GM12892 (cell line): ENCODE data around the gene TRPM3.
A peak's percentile ranks its signal among the peaks of the same experiment; 100 is the strongest.

ENCODE experiments used
- DNase-seq: peaks from one replicate; pipeline ENCODE4 v3.0.0; 2011; ENCODE audit not compliant: insufficient read length
- FAIRE-seq: peaks from 2 replicates; lab custom pipeline; 2011; peaks lifted over from hg19 to GRCh38; lab: Jason Lieb, UNC
- POLR2A ChIP-seq: IDR thresholded peaks from 2 replicates; pipeline ENCODE4 v1.6.1; 2011; ENCODE audit warnings: low read depth, low read length, control low read depth
- POLR2AphosphoS5 ChIP-seq: IDR thresholded peaks from 2 replicates; pipeline ENCODE4 v1.6.1; 2011; ENCODE audit warnings: low read depth, low read length, control low read depth
- TAF1 ChIP-seq: IDR thresholded peaks from 2 replicates; pipeline ENCODE4 v1.6.1; 2011; ENCODE audit warnings: low read depth, mild to moderate bottlenecking, control low read depth, low read length, borderline replicate concordance

The TRPM3 gene

DNA sequence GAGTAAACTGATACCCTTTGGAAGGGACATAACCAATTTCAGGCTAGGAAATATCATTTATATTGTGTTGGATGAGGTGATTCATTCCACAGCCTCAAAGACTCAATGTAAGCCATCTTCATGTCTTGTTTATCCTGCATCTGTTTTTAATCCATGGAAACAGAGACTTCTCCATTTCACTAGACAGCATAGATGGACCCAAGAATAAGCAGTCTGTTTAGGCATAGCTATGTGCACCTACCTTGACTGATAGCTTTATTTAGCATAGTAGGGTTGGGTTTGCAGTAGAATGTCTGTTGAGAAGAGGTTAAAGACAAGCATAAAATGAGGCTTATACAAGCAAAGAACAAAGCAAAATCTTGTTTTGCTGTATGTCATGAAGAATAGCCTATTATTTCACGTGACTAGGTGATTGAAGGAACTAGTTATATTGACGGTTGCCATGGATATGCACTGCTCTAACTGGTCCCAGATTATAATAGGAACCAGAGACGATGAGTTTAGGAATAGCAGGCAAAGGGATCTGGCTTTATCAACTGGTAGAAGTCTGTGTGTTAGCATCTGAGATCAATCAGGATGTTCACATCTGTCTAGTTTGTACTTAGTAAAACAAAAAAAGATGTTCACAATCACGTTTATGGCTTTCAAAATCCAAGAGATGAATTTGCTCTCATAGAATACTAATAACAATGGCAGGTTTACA lies 552.2 kb downstream of the TRPM3 start:
- DNase-seq (no peak), FAIRE-seq (no peak)
- TF ChIP-seq POLR2A (no peak), TAF1 (no peak), POLR2AphosphoS5 (no peak)

DNA sequence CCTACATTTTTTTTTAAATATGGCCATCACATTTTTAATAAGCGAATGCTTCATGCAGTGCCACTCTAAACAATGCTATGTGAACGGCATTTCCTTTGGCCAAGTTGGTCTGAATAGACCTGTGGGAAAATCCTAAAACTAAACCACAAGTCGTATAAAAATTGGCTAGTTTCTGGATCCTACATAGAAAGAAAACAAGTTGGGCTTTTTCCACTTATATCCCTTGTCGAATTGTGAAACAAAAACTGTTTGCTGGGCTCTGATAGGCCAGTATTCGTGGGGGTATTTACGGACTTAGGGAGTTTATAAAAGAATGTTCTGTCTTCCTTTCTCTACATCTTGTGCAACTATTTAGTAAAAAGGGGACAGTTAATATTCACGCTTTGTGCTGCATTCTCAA lies 553.9 kb downstream of the TRPM3 start:
- no peak for FAIRE-seq
- no peak for DNase-seq
- no peak for TF ChIP-seq POLR2A
- no peak for TF ChIP-seq TAF1
- no peak for TF ChIP-seq POLR2AphosphoS5

DNA sequence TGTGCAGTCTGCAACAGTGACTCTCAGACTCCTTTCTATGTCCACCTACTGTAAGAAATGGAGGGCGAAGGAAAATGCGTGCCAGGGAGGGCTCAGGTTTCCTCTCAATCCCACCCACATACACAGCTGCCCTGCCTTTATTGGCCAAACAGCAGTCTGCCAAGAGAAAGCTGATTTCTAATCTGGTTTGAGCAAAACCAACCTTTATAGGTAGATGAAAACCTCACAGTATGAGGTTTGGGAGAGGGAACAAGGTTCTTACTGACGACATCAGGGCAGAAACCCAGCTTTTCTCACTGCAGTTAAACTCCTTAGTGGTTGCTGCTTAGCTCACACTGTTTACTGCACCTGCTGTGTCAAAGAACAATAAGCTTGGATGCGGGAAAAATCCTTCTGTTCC lies 554.7 kb downstream of the TRPM3 start:
- FAIRE-seq (no peak), DNase-seq (no peak)
- TF ChIP-seq POLR2AphosphoS5 (no peak), POLR2A (no peak), TAF1 (no peak)

DNA sequence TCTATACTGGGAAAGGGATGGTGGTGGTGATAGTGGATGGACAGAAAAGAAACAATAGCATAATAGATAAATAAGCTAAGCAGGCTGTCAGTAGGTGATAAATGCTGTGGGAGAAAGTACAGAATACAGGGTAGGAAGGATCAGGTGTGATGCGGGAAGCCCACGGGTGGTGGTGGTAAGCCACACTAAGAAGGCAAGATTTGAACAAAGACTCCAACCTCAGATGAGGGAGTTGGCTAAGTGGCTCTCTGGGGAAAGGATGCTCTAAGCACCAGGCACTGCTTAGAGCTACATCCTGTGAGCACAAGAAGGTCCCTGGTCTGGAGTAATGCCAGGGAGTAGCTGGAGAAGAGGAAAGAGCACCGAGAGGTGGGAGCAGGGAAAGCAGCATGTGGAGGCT lies 555.4 kb downstream of the TRPM3 start:
- TF ChIP-seq POLR2AphosphoS5 (no peak), TAF1 (no peak), POLR2A (no peak)

DNA sequence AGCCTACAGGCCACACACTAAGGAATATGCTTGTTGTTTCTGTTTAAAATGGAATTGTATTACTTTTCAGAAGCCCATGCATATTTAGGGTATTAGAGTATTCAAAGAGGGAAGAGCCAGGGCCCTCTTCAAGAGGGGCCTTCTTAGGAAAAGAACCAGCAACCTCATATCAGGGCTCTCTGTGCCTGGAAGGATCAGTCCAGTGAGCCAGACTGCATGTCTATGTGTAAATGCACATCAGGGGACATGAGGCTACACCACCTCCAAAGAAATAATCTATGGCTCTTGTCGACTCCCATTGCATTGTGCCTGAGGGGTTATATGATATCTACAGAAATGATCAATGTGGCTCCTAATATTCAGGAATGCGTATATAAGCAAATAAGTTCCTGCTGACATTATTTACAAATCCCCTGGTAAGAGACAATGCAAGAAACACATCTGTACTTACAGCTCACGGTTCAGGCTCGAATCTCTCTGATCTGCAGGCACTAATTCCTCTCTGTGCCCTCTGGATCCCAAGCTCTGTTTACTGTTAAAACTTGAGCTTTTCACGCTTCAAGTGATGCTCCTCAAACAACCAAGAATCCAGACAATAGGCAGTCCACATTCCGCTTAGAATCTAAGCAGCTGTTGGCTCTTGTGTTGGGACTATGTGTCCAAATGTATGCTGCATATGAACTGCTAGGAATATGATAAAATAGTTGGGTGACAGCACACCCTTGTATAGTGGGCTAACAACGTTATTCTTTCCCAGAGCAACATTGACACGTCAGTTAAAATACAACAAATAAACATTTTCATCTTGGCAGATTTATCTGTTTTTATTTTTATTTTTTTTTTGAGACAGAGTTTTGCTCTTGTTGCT lies 556.7 kb downstream of the TRPM3 start:
- FAIRE-seq, result peak; percentile 63
- DNase-seq, result no peak
- no peak for TF ChIP-seq TAF1
- no peak for TF ChIP-seq POLR2A
- no peak for TF ChIP-seq POLR2AphosphoS5

More for the DNA sequence above, 555.4 kb downstream of the TRPM3 start:
- DNase-seq (no peak), FAIRE-seq (no peak)

DNA sequence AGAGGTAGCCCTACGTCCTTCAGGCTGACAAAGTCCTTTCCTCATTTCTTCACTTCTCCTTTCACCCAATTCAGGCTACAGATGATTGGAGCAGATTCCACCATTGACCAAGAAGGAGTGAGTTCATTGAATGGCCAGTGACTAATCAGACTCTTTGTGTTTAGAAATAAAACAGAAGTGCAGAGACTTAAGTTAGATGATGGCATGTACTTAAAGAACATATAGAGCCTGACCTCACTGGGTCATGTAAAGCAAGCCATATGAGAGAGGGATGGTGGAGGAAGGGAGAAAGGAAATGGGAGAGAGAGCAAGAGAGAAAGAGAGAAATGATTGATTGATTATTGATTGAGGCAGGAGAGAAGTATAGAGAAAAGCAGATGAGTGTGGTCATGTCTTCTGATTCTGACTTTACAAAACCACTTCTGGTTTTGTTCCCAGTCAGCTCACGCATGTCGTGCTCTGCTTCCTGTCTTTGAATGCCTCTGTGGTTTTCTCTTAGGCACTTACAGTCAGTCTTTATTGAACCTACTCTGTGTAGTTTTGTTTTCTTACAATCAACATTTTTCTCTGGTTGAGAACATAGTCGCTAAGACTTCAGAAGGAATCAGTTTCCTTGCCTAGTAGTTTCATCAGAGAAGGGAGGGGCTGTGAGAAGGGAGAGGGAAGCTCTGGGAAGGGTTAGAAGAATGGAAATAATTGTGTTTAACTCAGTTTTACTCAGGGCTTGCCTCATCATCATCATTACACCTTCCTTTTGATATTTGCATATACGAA lies 557.8 kb downstream of the TRPM3 start:
- TF ChIP-seq TAF1 (no peak), POLR2A (no peak), POLR2AphosphoS5 (no peak)
- FAIRE-seq (peak; percentile 92), DNase-seq (peak; percentile 19)

DNA sequence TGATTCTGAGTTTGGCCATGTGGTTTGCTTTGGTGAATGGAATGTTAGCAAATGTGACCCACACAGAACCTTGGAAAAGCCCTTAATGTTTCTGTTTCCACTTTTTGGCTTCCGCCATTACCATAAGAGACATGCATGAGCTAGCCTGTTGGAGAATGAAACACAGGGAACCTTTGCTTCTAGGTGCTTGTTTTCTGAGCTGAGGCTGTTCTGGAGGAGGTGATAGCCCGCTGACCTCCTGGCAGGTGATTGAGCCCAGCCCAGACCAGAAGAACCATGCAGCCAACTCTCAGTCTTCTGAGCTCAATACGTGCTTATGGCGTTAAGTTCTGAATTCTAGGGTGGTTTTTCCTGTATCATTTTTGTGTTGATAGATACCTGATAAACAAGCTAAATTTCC lies 558.4 kb downstream of the TRPM3 start:
- FAIRE-seq, result no peak
- DNase-seq, result no peak
- TF ChIP-seq TAF1 (no peak), POLR2A (no peak), POLR2AphosphoS5 (no peak)

DNA sequence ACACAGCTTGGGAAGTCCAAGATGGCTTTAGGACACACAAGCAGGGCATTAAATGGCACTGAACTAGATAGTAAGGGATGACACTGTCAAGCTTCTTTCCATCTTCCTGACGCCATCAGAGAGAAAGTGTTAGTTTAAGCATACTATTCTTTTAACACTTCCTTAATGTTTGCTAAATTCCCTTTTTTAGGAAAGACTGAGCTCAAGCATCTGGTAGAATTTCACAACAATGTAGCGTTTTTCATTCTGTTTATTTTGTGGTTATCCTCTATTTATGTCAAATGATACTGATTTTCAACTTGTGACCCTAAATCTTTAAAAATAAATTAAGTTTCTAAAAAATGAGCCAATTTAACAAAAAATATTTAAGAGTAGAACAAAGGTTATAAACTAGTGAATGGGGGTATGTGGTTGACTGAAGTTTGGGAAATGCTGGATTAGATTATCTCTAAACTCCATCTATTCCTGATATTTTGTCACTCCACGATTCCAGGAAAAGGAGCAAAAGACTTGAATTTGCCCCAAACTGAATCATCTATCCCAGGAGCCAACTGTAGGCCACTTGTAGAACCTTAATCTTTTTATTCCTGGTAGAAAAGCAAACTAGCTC lies 559.5 kb downstream of the TRPM3 start:
- DNase-seq (no peak), FAIRE-seq (no peak)
- TF ChIP-seq POLR2A (no peak), POLR2AphosphoS5 (no peak), TAF1 (no peak)

DNA sequence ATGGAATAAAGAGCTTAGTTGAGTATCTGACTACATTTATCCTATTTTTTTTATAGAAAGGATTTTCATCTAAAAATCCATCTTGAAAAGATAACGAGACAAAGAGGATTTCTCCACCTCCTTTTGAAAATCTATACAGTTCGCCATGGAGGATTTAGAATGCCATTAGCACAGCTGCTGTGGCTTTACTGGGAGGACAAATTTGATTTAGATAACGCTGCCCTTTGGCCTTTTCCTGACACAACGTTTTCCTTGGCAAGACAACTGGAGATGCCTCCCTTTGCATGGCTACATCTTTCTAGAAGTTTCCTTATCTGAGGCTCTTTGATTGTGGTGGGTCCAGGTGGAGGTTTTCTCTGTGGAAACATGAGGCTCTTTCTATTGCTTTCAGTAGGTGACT lies 560.3 kb downstream of the TRPM3 start:
- DNase-seq (no peak), FAIRE-seq (no peak)
- TF ChIP-seq POLR2A (no peak), TAF1 (no peak), POLR2AphosphoS5 (no peak)

DNA sequence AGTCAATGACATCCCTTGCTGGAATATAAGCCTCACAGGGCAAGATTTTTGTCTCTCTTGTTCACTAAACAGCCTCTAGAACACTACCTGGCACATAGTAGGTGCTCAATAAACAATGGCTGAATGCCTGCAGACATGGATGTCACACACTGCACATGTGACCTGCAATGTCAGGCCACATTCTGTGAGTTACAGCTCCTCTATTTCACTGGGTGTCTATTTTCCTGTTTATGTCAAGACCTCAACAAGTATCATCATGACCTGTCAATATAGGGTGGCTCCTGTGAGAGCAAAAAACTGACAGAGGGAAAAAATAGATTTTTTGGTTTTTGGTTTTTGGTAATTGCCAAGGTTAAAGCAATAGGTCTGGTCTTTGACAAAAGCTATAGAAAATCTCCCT lies 562.3 kb downstream of the TRPM3 start:
- DNase-seq (no peak), FAIRE-seq (no peak)
- TF ChIP-seq POLR2AphosphoS5, result no peak
- TF ChIP-seq POLR2A, result no peak
- TF ChIP-seq TAF1, result no peak
